Neuronal stem cell (in vitro differentiated cells): ENCODE measurements around the gene PLET1.

ENCODE experiments used
- DNase-seq: peaks from one replicate; pipeline ENCODE4 v3.0.0-alpha.2; 2013; ENCODE audit warnings: low spot score
- H2AFZ ChIP-seq: one replicate; pipeline ENCODE4 v1.6.1; 2013; ENCODE audit warnings: mild to moderate bottlenecking, low read length, inconsistent platforms
- H2AK5ac ChIP-seq: 2 replicates; pipeline ENCODE4 v1.6.1; 2013; ENCODE audit warnings: low read depth, mild to moderate bottlenecking, inconsistent platforms, low read length, moderate library complexity, mixed read lengths
- H2BK120ac ChIP-seq: 2 replicates; pipeline ENCODE4 v1.6.1; 2013; ENCODE audit warnings: low read depth, mild to moderate bottlenecking, inconsistent platforms, low read length, moderate library complexity, mixed read lengths
- H2BK12ac ChIP-seq: one replicate; pipeline ENCODE4 v1.6.1; 2013; ENCODE audit warnings: low read length, inconsistent platforms
- H2BK15ac ChIP-seq: 2 replicates; pipeline ENCODE4 v1.6.1; 2013; ENCODE audit warnings: mild to moderate bottlenecking, low read length, inconsistent platforms, mixed read lengths
- H2BK5ac ChIP-seq: one replicate; pipeline ENCODE4 v1.6.1; 2013; ENCODE audit warnings: inconsistent platforms, mild to moderate bottlenecking, low read length, moderate library complexity
- H3K14ac ChIP-seq: one replicate; pipeline ENCODE4 v1.6.1; 2013; ENCODE audit warnings: low read length, inconsistent platforms
- H3K18ac ChIP-seq: 2 replicates; pipeline ENCODE4 v1.6.1; 2013; ENCODE audit warnings: low read length, inconsistent platforms
- H3K23ac ChIP-seq: 2 replicates; pipeline ENCODE4 v1.6.1; 2013; ENCODE audit warnings: low read depth, mild to moderate bottlenecking, mixed read lengths, low read length, inconsistent platforms; ENCODE audit not compliant: poor library complexity
- H3K27ac ChIP-seq: replicated peaks from 3 replicates; pipeline ENCODE4 v1.5.1; 2013; ENCODE audit warnings: low read length, inconsistent platforms
- H3K27me3 ChIP-seq, 3 experiments: 2 replicates each; pipeline ENCODE4 v1.6.1; 2013; ENCODE audit warnings: low read length in 3 of 3, mild to moderate bottlenecking in 2 of 3, inconsistent platforms in 1 of 3, low read depth in 1 of 3, mixed read lengths in 1 of 3, moderate library complexity in 1 of 3; ENCODE audit not compliant: control insufficient read depth in 3 of 3, insufficient read depth in 3 of 3
- H3K36me3 ChIP-seq, 2 donors: replicated peaks in 1 of 2; 2 replicates each; pipeline ENCODE4 v1.6.1; 2013; ENCODE audit warnings: low read length in 2 of 2; ENCODE audit not compliant: control insufficient read depth in 2 of 2, insufficient read depth in 2 of 2
- H3K4ac ChIP-seq: 2 replicates; pipeline ENCODE4 v1.6.1; 2013; ENCODE audit warnings: inconsistent platforms, mild to moderate bottlenecking, low read length, moderate library complexity
- H3K4me1 ChIP-seq, 2 donors: 1 replicate in 1 of 2; 2 replicates in 1 of 2; pipeline ENCODE4 v1.6.1; 2013; ENCODE audit warnings: low read length in 2 of 2, low read depth in 1 of 2; ENCODE audit not compliant: control insufficient read depth in 2 of 2, insufficient read depth in 1 of 2
- H3K4me2 ChIP-seq: one replicate; pipeline ENCODE4 v1.6.1; 2013; ENCODE audit warnings: mild to moderate bottlenecking, low read length, inconsistent platforms; ENCODE audit not compliant: insufficient read depth, poor library complexity, severe bottlenecking
- H3K4me3 ChIP-seq, 2 donors: 2 replicates each; pipeline ENCODE4 v1.5.1; 2013; ENCODE audit warnings: low read length in 2 of 2, mild to moderate bottlenecking in 2 of 2, inconsistent platforms in 1 of 2, moderate library complexity in 1 of 2
- H3K79me1 ChIP-seq: one replicate; pipeline ENCODE4 v1.6.1; 2013; ENCODE audit warnings: low read depth, mild to moderate bottlenecking, inconsistent platforms, low read length, moderate library complexity
- H3K9ac ChIP-seq: one replicate; pipeline ENCODE4 v1.6.1; 2013; ENCODE audit warnings: mild to moderate bottlenecking, low read depth, low read length, inconsistent platforms; ENCODE audit not compliant: poor library complexity
- H3K9me3 ChIP-seq, 2 donors: replicated peaks in 1 of 2; 2 replicates each; pipeline versions ENCODE3 to v1.6.1; 2013; ENCODE audit warnings: low read length in 2 of 2, mild to moderate bottlenecking in 2 of 2, inconsistent platforms in 1 of 2, low read depth in 1 of 2, mixed read lengths in 1 of 2, moderate library complexity in 1 of 2; ENCODE audit not compliant: control insufficient read depth in 2 of 2, insufficient read depth in 1 of 2
- H4K8ac ChIP-seq: one replicate; pipeline ENCODE4 v1.6.1; 2013; ENCODE audit warnings: low read depth, mild to moderate bottlenecking, inconsistent platforms, low read length, moderate library complexity
- H4K91ac ChIP-seq: one replicate; pipeline ENCODE4 v1.6.1; 2013; ENCODE audit warnings: low read length, low read depth, mild to moderate bottlenecking, inconsistent platforms; ENCODE audit not compliant: poor library complexity
- WGBS, 2 donors: extraction: QIAGEN DNeasy Blood & Tissue Kit; methylation state at CpG; one replicate each; pipeline ENCODE4 v1.1.7; 2013; ENCODE audit warnings: missing lambda C conversion rate in 2 of 2, mixed read lengths in 1 of 2; ENCODE audit not compliant: insufficient read length in 2 of 2, insufficient replicate concordance in 1 of 2; ENCODE audit errors: extremely low coverage in 2 of 2; 5-methylcytosine and 5-hydroxymethylcytosine counted together

The PLET1 gene

DNA sequence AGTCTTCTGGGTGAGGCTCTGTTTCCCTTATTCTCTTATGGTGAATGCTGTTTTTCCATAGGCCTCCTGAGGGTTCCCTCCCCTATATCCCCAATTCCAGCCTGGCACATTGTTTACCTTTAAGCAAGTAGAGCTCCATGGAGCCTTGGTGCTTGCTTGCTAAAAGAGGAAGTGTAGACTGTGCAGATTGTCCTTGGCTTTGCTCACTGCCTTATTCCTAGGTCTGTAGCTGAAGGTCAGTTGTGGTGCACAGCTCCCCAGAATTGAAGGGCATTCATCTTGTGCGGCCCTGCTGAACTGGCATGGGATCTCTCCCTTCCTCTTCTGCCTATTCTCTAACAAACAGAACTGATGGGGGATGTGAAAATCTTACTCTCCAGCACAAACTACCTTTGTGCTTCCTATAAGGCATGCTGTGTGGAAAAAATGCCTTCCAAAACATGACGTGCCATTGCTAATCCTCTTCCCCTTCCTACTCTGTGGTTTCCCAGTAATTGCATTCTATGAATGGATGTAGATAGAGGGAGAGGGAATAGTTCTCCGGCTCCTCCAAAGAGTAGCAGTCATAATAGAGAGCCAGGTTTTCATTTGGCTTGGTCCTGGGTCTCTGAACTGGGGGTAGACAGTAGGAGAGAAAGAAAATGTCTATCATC is 34.2 kb upstream of the PLET1 start:
- no peak overlapping the region for H2BK12ac ChIP-seq
- no peak overlapping the region for H3K9ac ChIP-seq
- H3K27ac ChIP-seq, result no peak overlapping the region
- peaks cover 0 to 4% of the 10 kb centered on the region in 2 donors for H3K4me1 ChIP-seq
- H3K4me2 ChIP-seq, result no peak overlapping the region
- peaks cover 0 to 22% (median 7%) of the 10 kb centered on the region in 3 experiments for H3K27me3 ChIP-seq
- H3K36me3 ChIP-seq, result no peaks in the 10 kb centered on the region
- no peak overlapping the region for H2BK5ac ChIP-seq
- H3K18ac ChIP-seq, result no peak overlapping the region
- H3K23ac ChIP-seq, result no peak overlapping the region
- no peak overlapping the region for H4K8ac ChIP-seq
- DNase-seq, result no peak
- no peak overlapping the region for H2BK120ac ChIP-seq
- H2BK15ac ChIP-seq, result no peak overlapping the region
- H2AK5ac ChIP-seq, result no peak overlapping the region
- H3K9me3 ChIP-seq, result peaks cover 0 to 2% of the 10 kb centered on the region in 2 donors
- no peak overlapping the region for H4K91ac ChIP-seq
- no peaks in the 10 kb centered on the region for H3K79me1 ChIP-seq
- no peak overlapping the region for H3K4me3 ChIP-seq
- no peak overlapping the region for H3K4ac ChIP-seq
- H2AFZ ChIP-seq, result no peak overlapping the region
- H3K14ac ChIP-seq, result no peak overlapping the region
- no CpG with 5 or more reads among the region's 3 CpGs for WGBS, 2 donors

DNA sequence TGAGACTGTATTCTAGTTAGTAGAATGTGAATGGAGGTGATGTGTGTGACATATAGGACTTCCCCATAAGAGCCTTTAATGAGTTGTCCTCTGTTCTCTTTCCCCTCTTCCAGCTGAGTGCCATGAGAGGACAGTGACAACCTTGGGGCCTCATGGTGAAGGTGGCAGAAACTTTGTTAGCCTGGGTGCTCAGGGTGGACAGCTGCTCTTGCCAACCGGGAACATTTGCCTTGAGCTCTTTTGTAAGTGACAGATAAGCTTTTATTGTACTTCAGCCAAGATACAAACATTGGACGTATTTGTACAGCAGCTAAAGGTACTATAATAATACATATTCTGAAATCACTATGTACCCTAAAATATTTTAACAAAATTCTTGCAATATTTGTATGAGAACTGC is 33.0 kb upstream of the PLET1 start:
- no CpG with 5 or more reads among the region's 2 CpGs for WGBS, 2 donors
- H3K27ac ChIP-seq, result no peak overlapping the region

DNA sequence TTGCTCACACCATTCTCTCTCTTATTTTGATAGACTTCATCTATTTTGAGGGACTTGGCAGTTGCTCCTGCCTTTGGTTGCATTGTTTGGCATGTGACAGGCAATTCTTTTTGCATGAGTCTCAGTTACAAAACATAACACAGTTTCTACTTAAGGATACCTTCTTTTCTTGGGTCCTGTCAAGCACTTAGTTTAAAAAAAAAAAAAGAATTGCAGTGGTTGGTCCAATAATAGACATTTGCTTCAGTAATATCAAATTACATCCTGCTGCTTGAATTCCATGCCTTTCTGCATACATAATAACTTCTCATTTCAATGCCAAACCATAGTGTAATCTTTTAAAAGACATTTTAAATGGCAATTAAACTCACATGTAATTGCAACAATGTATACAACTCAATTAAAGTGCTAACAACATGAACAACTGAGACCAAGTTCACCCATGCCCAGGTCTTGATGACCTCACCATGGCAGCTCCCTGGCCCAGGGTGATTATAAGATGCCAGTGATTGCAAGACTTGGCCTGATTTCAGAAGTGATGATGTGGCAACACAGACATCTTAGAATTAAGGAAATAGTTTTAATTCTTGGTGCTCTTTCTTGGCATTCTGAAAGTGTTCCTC is 32.2 kb upstream of the PLET1 start:
- Histone ChIP-seq H2BK12ac (no peak overlapping the region), H2AFZ (no peak overlapping the region), H3K36me3 (no peaks in the 10 kb centered on the region), H4K91ac (no peak overlapping the region), H3K9me3 (peaks cover 0 to 2% of the 10 kb centered on the region in 2 donors), H3K4ac (no peak overlapping the region), H3K9ac (no peak overlapping the region), H3K27me3 (peaks cover 0 to 39% (median 14%) of the 10 kb centered on the region in 3 experiments), H3K18ac (no peak overlapping the region), H4K8ac (no peak overlapping the region), H2BK15ac (no peak overlapping the region), H3K23ac (no peak overlapping the region), H2AK5ac (no peak overlapping the region), H3K4me2 (no peak overlapping the region), H2BK120ac (no peak overlapping the region), H3K4me3 (no peak overlapping the region), H3K4me1 (peaks cover 0 to 4% of the 10 kb centered on the region in 2 donors), H3K79me1 (no peaks in the 10 kb centered on the region), H2BK5ac (no peak overlapping the region), H3K14ac (no peak overlapping the region), H3K27ac (no peak overlapping the region)
- DNase-seq, result no peak

More for the DNA sequence above, 33.0 kb upstream of the PLET1 start:
- Histone ChIP-seq H3K36me3 (no peaks in the 10 kb centered on the region), H3K4me3 (no peak overlapping the region), H3K23ac (no peak overlapping the region), H2BK12ac (no peak overlapping the region), H3K18ac (no peak overlapping the region), H3K9ac (no peak overlapping the region), H3K14ac (no peak overlapping the region), H4K91ac (no peak overlapping the region), H2AK5ac (no peak overlapping the region), H2BK120ac (no peak overlapping the region), H3K4me1 (peaks cover 0 to 4% of the 10 kb centered on the region in 2 donors), H4K8ac (no peak overlapping the region), H3K4me2 (no peak overlapping the region), H2BK5ac (no peak overlapping the region), H3K79me1 (no peaks in the 10 kb centered on the region), H3K27me3 (peaks cover 0 to 32% (median 12%) of the 10 kb centered on the region in 3 experiments), H3K4ac (no peak overlapping the region), H2BK15ac (no peak overlapping the region), H2AFZ (no peak overlapping the region), H3K9me3 (peaks cover 0 to 2% of the 10 kb centered on the region in 2 donors)
- DNase-seq, result no peak

DNA sequence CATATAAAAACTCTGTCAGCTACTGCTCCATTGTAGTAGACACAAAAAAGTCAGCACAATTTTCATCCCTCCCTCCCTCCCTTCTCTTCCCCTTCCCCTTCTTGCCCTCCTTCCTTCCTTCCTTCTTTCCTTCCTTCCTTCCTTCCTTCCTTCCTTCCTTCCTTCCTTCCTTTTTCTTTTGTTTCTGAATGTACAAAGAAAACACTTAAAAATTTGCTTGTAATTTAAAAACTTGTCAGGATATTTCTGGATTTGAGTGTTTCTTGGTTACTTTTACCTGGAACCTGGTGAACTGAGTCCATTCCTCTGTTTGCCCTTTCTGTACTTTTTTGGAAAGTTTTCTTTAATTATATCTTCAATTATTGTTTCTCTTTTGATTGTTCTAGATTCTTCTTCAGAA is 31.5 kb upstream of the PLET1 start:
- H3K27ac ChIP-seq, result no peak overlapping the region

More for the DNA sequence above, 31.5 kb upstream of the PLET1 start:
- no peaks in the 10 kb centered on the region for H3K36me3 ChIP-seq
- H3K79me1 ChIP-seq, result no peaks in the 10 kb centered on the region
- H2AK5ac ChIP-seq, result no peak overlapping the region
- peaks cover 0 to 42% (median 14%) of the 10 kb centered on the region in 3 experiments for H3K27me3 ChIP-seq
- no peak overlapping the region for H3K4me2 ChIP-seq
- no peak overlapping the region for H2BK15ac ChIP-seq
- H3K9ac ChIP-seq, result no peak overlapping the region
- H3K4ac ChIP-seq, result no peak overlapping the region
- H3K14ac ChIP-seq, result no peak overlapping the region
- no peak overlapping the region for H4K91ac ChIP-seq
- no peak for DNase-seq
- no peak overlapping the region for H3K18ac ChIP-seq
- no peak overlapping the region for H3K23ac ChIP-seq
- H2BK5ac ChIP-seq, result no peak overlapping the region
- H4K8ac ChIP-seq, result no peak overlapping the region
- peaks cover 0 to 2% of the 10 kb centered on the region in 2 donors for H3K9me3 ChIP-seq
- no peak overlapping the region for H2BK12ac ChIP-seq
- no peak overlapping the region for H2AFZ ChIP-seq
- H2BK120ac ChIP-seq, result no peak overlapping the region
- peaks cover 0 to 4% of the 10 kb centered on the region in 2 donors for H3K4me1 ChIP-seq
- H3K4me3 ChIP-seq, result no peak overlapping the region
